Panc1 (cell line): Measurements from ENCODE around the gene KCND3.

Source experiments
- CTCF ChIP-seq: fragments of 450-650 bp; IDR thresholded peaks from 2 replicates; pipeline ENCODE4 v1.5.1; 2017; ENCODE audit warnings: mild to moderate bottlenecking
- POLR2AphosphoS5 ChIP-seq: IDR thresholded peaks from 2 replicates; pipeline ENCODE4 v1.6.1; 2012; ENCODE audit warnings: mild to moderate bottlenecking, low read depth, low read length, moderate library complexity
- REST ChIP-seq, 2 experiments: IDR thresholded peaks; 2 replicates each; pipeline ENCODE4 v1.6.1; 2011 to 2012; ENCODE audit warnings: low read depth in 2 of 2, control low read depth in 1 of 2, low read length in 1 of 2, mild to moderate bottlenecking in 1 of 2, moderate library complexity in 1 of 2; ENCODE audit not compliant: insufficient read depth in 1 of 2

GRCh38 chr1:111825217-111825616 is 164.3 kb downstream of the KCND3 start:
- TF ChIP-seq POLR2AphosphoS5 = no peak
- no peak for TF ChIP-seq CTCF
- no peak for TF ChIP-seq REST (IDR thresholded peaks at IDR 0.05; ENCODE audit: insufficient read depth in 1 of 2, low read depth in 2 of 2, low read length in 1 of 2)
